Ishikawa (cell line): Measurements from ENCODE around the gene ERGIC2.

Experiments
- CEBPB ChIP-seq: IDR thresholded peaks from 2 replicates; pipeline ENCODE4 v1.6.1; 2012
- CREB1 ChIP-seq: IDR thresholded peaks from 2 replicates; pipeline ENCODE4 v1.6.1; 2012; ENCODE audit warnings: low read depth
- EGR1 ChIP-seq: IDR thresholded peaks from 2 replicates; pipeline ENCODE4 v1.6.1; 2012
- EP300 ChIP-seq: IDR thresholded peaks from 2 replicates; pipeline ENCODE4 v1.6.1; 2012; ENCODE audit warnings: borderline replicate concordance
- FOXM1 ChIP-seq: IDR thresholded peaks from 2 replicates; pipeline ENCODE4 v1.6.1; 2012; ENCODE audit warnings: low read depth, borderline replicate concordance
- MAX ChIP-seq: IDR thresholded peaks from 2 replicates; pipeline ENCODE4 v1.6.1; 2012
- NFIC ChIP-seq: IDR thresholded peaks from 2 replicates; pipeline ENCODE4 v1.6.1; 2012
- RAD21 ChIP-seq: IDR thresholded peaks from 2 replicates; pipeline ENCODE4 v1.6.1; 2012; ENCODE audit warnings: low read depth
- REST ChIP-seq: IDR thresholded peaks from 2 replicates; pipeline ENCODE4 v1.6.1; 2012; ENCODE audit warnings: low read depth, mild to moderate bottlenecking
- TAF1 ChIP-seq: IDR thresholded peaks from 2 replicates; pipeline ENCODE4 v1.6.1; 2012; ENCODE audit warnings: low read depth, mild to moderate bottlenecking
- TCF12 ChIP-seq: IDR thresholded peaks from 2 replicates; pipeline ENCODE4 v1.6.1; 2012; ENCODE audit warnings: low read depth
- TEAD4 ChIP-seq: IDR thresholded peaks from 2 replicates; pipeline ENCODE4 v1.6.1; 2012
- YY1 ChIP-seq: IDR thresholded peaks from 2 replicates; pipeline ENCODE4 v1.6.1; 2012; ENCODE audit warnings: low read depth
- ZBTB7A ChIP-seq: IDR thresholded peaks from 2 replicates; pipeline ENCODE4 v1.6.1; 2012; ENCODE audit warnings: low read depth
- TF ChIP-seq, protein P1 (sequence below): IDR thresholded peaks from 2 replicates; pipeline ENCODE4 v1.6.1; 2012

Gene ERGIC2, protein sequence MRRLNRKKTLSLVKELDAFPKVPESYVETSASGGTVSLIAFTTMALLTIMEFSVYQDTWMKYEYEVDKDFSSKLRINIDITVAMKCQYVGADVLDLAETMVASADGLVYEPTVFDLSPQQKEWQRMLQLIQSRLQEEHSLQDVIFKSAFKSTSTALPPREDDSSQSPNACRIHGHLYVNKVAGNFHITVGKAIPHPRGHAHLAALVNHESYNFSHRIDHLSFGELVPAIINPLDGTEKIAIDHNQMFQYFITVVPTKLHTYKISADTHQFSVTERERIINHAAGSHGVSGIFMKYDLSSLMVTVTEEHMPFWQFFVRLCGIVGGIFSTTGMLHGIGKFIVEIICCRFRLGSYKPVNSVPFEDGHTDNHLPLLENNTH

GRCh38 chr12:29380536-29381523 is at the start of gene ERGIC2:
ERGIC2 (minus strand) TSS chr12:29381172; CDS start chr12:29371633, 9,539 bp downstream.
- TF ChIP-seq EP300 = no peak
- peak; percentile 94 for TF ChIP-seq YY1
- TF ChIP-seq REST = no peak
- TF ChIP-seq TCF12 = 0 out of 2 replicates have a peak, but pooled peaks have one; percentile 24
- TF ChIP-seq ZBTB7A = peak; percentile 34; the same call in 1 of the 2 replicates
- TF ChIP-seq CREB1 = peak; percentile 90
- TF ChIP-seq TEAD4 = 0 out of 2 replicates have a peak, but pooled peaks have one; percentile 22
- TF ChIP-seq CEBPB = no peak
- TF ChIP-seq MAX = peak; percentile 92
- TF ChIP-seq FOXM1 = no peak; the same call in 1 of the 2 replicates
- TF ChIP-seq TAF1 = peak; percentile 93
- TF ChIP-seq EGR1 = peak; percentile 40; the same call in 1 of the 2 replicates
- TF ChIP-seq NFIC = 0 out of 2 replicates have a peak, but pooled peaks have one; percentile 3

DNA sequence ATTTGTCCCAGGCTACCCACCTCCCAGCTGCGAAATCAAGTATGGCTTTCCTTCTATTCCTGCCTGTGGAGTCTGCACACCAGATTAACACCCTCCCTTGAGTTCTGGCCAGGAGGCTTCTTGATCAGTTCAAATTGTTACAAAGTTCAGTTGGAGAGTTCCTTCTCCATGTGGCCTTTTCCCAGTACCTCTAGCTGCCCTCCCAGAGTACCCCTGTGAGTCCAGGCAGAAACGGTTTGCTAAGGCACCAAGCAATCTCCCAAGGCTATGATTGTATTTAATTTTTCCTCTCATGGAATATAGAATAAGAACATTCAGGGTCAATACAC is 49.7 kb upstream of the ERGIC2 start:
- TF ChIP-seq YY1 = no peak
- no peak for TF ChIP-seq CREB1
- no peak for TF ChIP-seq REST
- TF ChIP-seq EP300 = no peak
- TF ChIP-seq TEAD4 = no peak
- TF ChIP-seq, protein P1, sequence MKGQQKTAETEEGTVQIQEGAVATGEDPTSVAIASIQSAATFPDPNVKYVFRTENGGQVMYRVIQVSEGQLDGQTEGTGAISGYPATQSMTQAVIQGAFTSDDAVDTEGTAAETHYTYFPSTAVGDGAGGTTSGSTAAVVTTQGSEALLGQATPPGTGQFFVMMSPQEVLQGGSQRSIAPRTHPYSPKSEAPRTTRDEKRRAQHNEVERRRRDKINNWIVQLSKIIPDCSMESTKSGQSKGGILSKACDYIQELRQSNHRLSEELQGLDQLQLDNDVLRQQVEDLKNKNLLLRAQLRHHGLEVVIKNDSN = no peak
- no peak for TF ChIP-seq NFIC
- TF ChIP-seq TCF12 = no peak
- no peak for TF ChIP-seq MAX
- TF ChIP-seq ZBTB7A = no peak
- no peak for TF ChIP-seq RAD21
- TF ChIP-seq EGR1 = no peak
- no peak for TF ChIP-seq FOXM1
- TF ChIP-seq TAF1 = no peak
- no peak for TF ChIP-seq CEBPB

GRCh38 chr12:29429999-29430715 is 49.2 kb upstream of the ERGIC2 start:
- TF ChIP-seq TAF1 (no peak), NFIC (peak; percentile 66)

- TF ChIP-seq TEAD4 (peak; percentile 53; the same call in 1 of the 2 replicates), EP300 (peak; percentile 53; the same call in 1 of the 2 replicates), YY1 (no peak), TCF12 (0 out of 2 replicates have a peak, but pooled peaks have one; percentile 34), CEBPB (peak; percentile 90), NFIC (peak; percentile 90), MAX (no peak)
These were observed 47.7 kb upstream of the ERGIC2 start for GRCh38 chr12:29428633-29429032.

GRCh38 chr12:29427964-29428363 is 47.0 kb upstream of the ERGIC2 start:
- TF ChIP-seq REST (no peak), EP300 (no peak), CEBPB (no peak), ZBTB7A (no peak), TEAD4 (no peak), CREB1 (no peak), NFIC (no peak), RAD21 (no peak), FOXM1 (no peak), MAX (no peak), TCF12 (no peak), YY1 (no peak), EGR1 (no peak), TAF1 (no peak)
- TF ChIP-seq, protein P1 = no peak
